PFSK-1 (cell line): ENCODE data around the gene TTC28.

Source experiments
- FOXP2 ChIP-seq: optimal IDR thresholded peaks from 2 replicates; pipeline ENCODE3; 2011; ENCODE audit warnings: borderline replicate concordance, control low read depth, inconsistent platforms; ENCODE audit not compliant: insufficient read depth; ENCODE audit errors: extremely low read length, extremely low read depth
- POLR2AphosphoS5 ChIP-seq: IDR thresholded peaks from 2 replicates; pipeline ENCODE4 v1.6.1; 2012; ENCODE audit warnings: low read depth, mild to moderate bottlenecking, control low read depth, low read length, moderate library complexity
- REST ChIP-seq, 2 experiments: IDR thresholded peaks; 2 replicates each; pipeline versions ENCODE4 v1.6.1 to v1.8.0; 2011 to 2012; ENCODE audit warnings: low read depth in 2 of 2, low read length in 2 of 2, control low read depth in 1 of 2, inconsistent platforms in 1 of 2, mild to moderate bottlenecking in 1 of 2, moderate library complexity in 1 of 2; ENCODE audit not compliant: insufficient read depth in 1 of 2
- SIN3A ChIP-seq: IDR thresholded peaks from 2 replicates; pipeline ENCODE4 v1.6.1; 2012; ENCODE audit warnings: mild to moderate bottlenecking, low read length, moderate library complexity, borderline replicate concordance; ENCODE audit not compliant: insufficient read depth
- TAF1 ChIP-seq: IDR thresholded peaks from 2 replicates; pipeline ENCODE4 v1.6.1; 2012; ENCODE audit warnings: low read length, control low read depth, borderline replicate concordance; ENCODE audit not compliant: insufficient read depth

Gene TTC28

DNA sequence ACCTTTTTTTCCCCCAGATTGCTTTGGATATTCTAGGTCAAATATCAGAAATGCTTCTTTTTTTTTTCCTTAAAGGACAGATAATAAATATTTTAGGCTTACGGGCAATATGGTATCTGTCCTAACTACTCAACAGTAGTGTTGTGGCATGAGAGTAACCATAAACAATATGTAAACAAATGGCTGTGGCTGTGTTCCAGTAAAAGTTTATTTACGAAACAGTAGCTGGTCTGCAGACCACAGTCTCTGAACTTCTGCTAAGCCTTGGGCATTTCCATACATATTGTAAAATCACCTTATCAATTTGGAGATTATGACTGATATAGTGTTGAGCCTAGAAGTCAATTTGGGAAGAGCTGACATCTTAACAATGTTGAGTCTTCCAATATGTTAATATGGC, 621.6 kb downstream of the TTC28 start:
- TF ChIP-seq POLR2AphosphoS5 = no peak
- no peak for TF ChIP-seq FOXP2
- TF ChIP-seq REST (IDR thresholded peaks at IDR 0.05; ENCODE audit: insufficient read depth in 1 of 2, low read depth in 2 of 2, low read length in 2 of 2) = no peak
- no peak for TF ChIP-seq TAF1
- TF ChIP-seq SIN3A = no peak

- no peak for TF ChIP-seq FOXP2
- TF ChIP-seq REST (IDR thresholded peaks at IDR 0.05; ENCODE audit: insufficient read depth in 1 of 2, low read depth in 2 of 2, low read length in 2 of 2) = no peak
- no peak for TF ChIP-seq POLR2AphosphoS5
- no peak for TF ChIP-seq SIN3A
- TF ChIP-seq TAF1 = no peak
Measured at GRCh38 chr22:28054819-28055208, 624.8 kb downstream of the TTC28 start.

DNA sequence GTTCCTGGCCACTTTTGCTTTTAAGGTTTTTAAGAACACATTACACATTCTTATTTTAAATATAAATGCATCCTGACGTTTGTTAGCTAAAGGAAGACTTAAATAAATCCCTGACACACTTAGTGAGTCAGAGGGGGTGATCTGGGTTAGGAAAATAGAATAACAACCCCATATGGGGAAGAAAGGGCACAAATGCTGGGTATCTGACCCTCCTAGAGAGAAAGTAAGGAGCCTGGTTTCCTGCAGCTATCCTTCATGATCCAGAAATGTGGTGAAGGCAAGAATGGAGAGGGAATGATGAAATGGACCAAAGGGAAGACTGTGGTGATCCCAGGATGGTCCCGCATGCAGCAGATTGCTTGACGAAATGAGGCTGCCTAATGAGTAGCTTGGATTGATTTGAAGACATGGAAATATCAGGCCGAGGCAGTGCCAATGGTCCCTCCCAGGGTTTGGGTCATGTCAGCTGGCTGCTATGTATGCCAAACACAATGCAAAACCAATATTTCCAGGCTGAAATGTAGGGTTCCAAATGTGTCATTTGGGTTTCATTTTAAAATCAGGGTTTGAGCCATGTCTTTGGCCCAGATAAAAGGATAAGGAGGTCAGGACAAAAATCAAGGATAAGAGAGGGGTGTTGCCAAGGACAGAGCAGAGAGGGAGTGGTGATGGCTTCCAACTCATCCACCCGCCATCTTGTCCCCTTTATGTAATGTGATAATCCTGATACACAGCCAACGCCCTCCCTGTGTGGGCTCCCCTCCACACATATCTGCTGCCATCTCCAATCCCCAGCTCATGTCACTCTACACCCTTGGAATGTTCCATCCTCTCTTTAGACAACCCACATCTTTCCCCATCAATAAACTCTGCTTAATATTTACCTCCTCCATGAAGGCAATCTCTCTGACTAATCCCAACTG, 625.5 kb downstream of the TTC28 start:
- TF ChIP-seq POLR2AphosphoS5 (no peak), TAF1 (no peak), SIN3A (no peak), REST (IDR thresholded peaks at IDR 0.05; ENCODE audit: insufficient read depth in 1 of 2, low read depth in 2 of 2, low read length in 2 of 2) (no peak), FOXP2 (no peak)

GRCh38 chr22:28052825-28053269, 626.8 kb downstream of the TTC28 start:
- TF ChIP-seq TAF1 (no peak), REST (IDR thresholded peaks at IDR 0.05; ENCODE audit: insufficient read depth in 1 of 2, low read depth in 2 of 2, low read length in 2 of 2) (no peak)
